ENCODE data around the gene CAMKK1.

- no peak for TF ChIP-seq POLR2AphosphoS5 (IDR thresholded peaks at IDR 0.05; ENCODE audit: borderline replicate concordance, low read depth, low read length)
- TF ChIP-seq FOXP2 (optimal IDR thresholded peaks at IDR 0.05; ENCODE audit: control extremely low read depth, extremely low read length, insufficient read depth): no peak
Measured at GRCh38 chr17:3909257-3909656, 16.4 kb upstream of the CAMKK1 start.

All from SK-N-MC (cell line).